MCF 10A (cell line): Measurements from ENCODE around the gene ETV4. TPM values are rescaled to one million over a fixed set of nuclear protein-coding genes. Genes with fewer than 3 reads are reported as not detected.
A peak's percentile ranks its signal among the peaks of the same experiment; 100 is the strongest.
"Not testable (repeated sequence)": the region's sequence is repeated elsewhere in the genome, so short reads cannot be mapped to it uniquely, and the experiment has no call there.

Experiments used
- BruUV-seq: library from RNA; stranded (reverse); fragments of 400-500 nt; replicated peaks from 2 replicates; lab custom pipeline; 2021; lab: Mats Ljungman, UMichigan
- CTCF ChIA-PET: fragments of 300-600 bp; sonication (Branson Sonifier 250); formaldehyde crosslinking; extraction: SDS; loops from one replicate; lab custom pipeline; 2021; ENCODE audit warnings: antibody characterized with exemption, inconsistent platforms; lab: Yijun Ruan, JAX
- POLR2A ChIA-PET: fragments of 300-600, 350-650 bp; sonication (Branson Sonifier 250); formaldehyde crosslinking; extraction: SDS; loops from one replicate; lab custom pipeline; 2020; ENCODE audit warnings: antibody characterized with exemption, inconsistent platforms; lab: Yijun Ruan, JAX
- DNase-seq: peaks from one replicate; pipeline ENCODE4 v3.0.0-alpha.2; 2018; ENCODE audit not compliant: unreplicated experiment
- H3K27ac Mint-ChIP-seq: one replicate; pipeline ENCODE4 v1.8.0; 2022; ENCODE audit warnings: mild to moderate bottlenecking, low read depth, mixed read lengths; ENCODE audit not compliant: unreplicated experiment
- H3K27me3 Mint-ChIP-seq: one replicate; pipeline ENCODE4 v1.8.0; 2022; ENCODE audit warnings: mixed read lengths; ENCODE audit not compliant: insufficient read depth, unreplicated experiment
- H3K36me3 Mint-ChIP-seq: one replicate; pipeline ENCODE4 v1.8.0; 2022; ENCODE audit warnings: mild to moderate bottlenecking, moderate library complexity, mixed read lengths; ENCODE audit not compliant: insufficient read depth, unreplicated experiment
- H3K4me1 Mint-ChIP-seq: one replicate; pipeline ENCODE4 v1.8.0; 2022; ENCODE audit warnings: mixed read lengths; ENCODE audit not compliant: insufficient read depth, unreplicated experiment
- H3K4me3 Mint-ChIP-seq: one replicate; pipeline ENCODE4 v1.8.0; 2022; ENCODE audit warnings: mild to moderate bottlenecking, moderate library complexity, mixed read lengths; ENCODE audit not compliant: unreplicated experiment
- H3K9me3 Mint-ChIP-seq: one replicate; pipeline ENCODE4 v1.8.0; 2022; ENCODE audit warnings: mixed read lengths; ENCODE audit not compliant: unreplicated experiment
- intact Hi-C: fragments of 100-400 bp; cut with micrococcal nuclease; formaldehyde crosslinking; loops from 2 replicates; pipeline ENCODE4 v1.14.1; 2022
- total RNA-seq: library from RNA; stranded (reverse); gene quantifications from 2 replicates; pipeline ENCODE4 v1.2.3, GENCODE V29; 2022
- TF ChIP-seq, protein P1 (sequence below): fragments of 200-600 bp; IDR thresholded peaks from one replicate; pipeline ENCODE4 v1.8.0; 2022; ENCODE audit warnings: antibody characterized with exemption, mild to moderate bottlenecking; ENCODE audit not compliant: unreplicated experiment

ETV4 gene
- total RNA-seq, 1 experiment from 2014 or later: 31.6 TPM

DNA sequence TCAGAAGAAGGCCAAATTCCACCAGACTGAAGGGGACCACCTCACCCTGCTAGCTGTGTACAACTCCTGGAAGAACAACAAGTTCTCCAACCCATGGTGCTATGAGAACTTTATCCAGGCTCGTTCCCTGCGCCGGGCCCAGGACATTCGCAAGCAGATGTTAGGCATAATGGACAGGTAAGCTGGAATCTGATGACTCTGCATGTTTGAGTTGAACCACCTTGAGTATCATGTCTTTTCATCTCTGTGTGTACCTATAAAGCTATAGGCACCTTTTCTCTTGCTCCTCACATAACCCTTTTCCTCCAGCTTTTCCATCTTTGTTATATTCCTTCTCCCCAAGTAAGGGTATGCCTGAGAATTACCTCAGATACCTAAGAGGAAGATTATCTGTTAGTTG lies 24.8 kb downstream of the ETV4 start:
- TF ChIP-seq, protein P1, sequence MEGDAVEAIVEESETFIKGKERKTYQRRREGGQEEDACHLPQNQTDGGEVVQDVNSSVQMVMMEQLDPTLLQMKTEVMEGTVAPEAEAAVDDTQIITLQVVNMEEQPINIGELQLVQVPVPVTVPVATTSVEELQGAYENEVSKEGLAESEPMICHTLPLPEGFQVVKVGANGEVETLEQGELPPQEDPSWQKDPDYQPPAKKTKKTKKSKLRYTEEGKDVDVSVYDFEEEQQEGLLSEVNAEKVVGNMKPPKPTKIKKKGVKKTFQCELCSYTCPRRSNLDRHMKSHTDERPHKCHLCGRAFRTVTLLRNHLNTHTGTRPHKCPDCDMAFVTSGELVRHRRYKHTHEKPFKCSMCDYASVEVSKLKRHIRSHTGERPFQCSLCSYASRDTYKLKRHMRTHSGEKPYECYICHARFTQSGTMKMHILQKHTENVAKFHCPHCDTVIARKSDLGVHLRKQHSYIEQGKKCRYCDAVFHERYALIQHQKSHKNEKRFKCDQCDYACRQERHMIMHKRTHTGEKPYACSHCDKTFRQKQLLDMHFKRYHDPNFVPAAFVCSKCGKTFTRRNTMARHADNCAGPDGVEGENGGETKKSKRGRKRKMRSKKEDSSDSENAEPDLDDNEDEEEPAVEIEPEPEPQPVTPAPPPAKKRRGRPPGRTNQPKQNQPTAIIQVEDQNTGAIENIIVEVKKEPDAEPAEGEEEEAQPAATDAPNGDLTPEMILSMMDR: no peak
- peaks cover 86% of the 10 kb centered on the region for H3K36me3 Mint-ChIP-seq
- BruUV-seq: no TSS peak
- H3K4me3 Mint-ChIP-seq: no peak overlapping the region
- ChIA-PET CTCF (interaction anchor here (0.7 to 1.7 kb wide), 8 partner anchors 12 to 152 kb away, joined by 3 to 8 read pairs (median 4); partner anchors contain the start of gene ETV4), POLR2A (interaction anchor here (0.6 to 1.5 kb wide), 2 partner anchors 10 to 25 kb away, joined by 3 to 4 read pairs; partner anchors contain the start of gene ETV4)
- no peaks in the 10 kb centered on the region for H3K9me3 Mint-ChIP-seq
- DNase-seq: no peak
- peaks cover 7% of the 10 kb centered on the region for H3K4me1 Mint-ChIP-seq
- intact Hi-C loops: no loop called here
- no peak overlapping the region for H3K27ac Mint-ChIP-seq
- no peaks in the 10 kb centered on the region for H3K27me3 Mint-ChIP-seq

DNA sequence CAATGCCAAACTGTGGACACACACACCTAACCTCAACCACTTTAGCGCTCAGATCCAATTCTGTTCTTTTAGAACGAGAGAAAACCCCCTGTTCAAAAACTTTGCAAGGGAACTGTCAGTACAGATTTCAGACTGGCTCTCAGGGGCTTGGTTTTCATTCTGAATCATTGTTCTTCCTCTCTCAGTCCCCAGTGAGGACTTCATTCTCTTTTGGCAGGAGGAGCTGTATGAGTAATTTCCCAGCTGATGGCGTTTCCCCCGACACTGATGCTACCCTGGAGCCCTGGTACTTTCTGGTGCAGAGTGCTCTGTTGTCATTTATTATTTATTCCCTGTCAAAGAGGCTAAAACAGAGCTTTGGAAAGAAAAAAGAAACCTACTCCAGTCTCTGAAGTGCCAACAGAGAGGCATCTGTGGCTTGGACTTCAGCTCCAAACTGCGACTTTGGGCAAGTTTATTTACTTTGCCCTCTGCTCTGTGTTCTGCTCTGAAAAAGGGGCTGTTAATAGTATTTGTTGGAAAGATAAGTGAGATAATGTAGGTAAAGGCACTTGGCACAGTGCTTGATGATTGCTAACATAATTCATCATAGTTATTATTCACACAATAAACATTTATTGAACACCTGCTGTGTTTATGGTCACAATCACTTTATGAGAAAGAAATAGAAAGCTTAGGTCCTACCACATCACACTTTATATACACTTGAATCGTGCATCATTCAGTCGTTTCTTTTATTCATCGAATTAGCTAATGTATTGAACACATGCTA lies 28.3 kb downstream of the ETV4 start:
- no peaks in the 10 kb centered on the region for H3K9me3 Mint-ChIP-seq
- peak; percentile 29 for DNase-seq
- peaks cover 80% of the 10 kb centered on the region for H3K36me3 Mint-ChIP-seq
- no peak overlapping the region for H3K4me3 Mint-ChIP-seq
- intact Hi-C loops: no loop called here
- no peaks in the 10 kb centered on the region for H3K27me3 Mint-ChIP-seq
- H3K27ac Mint-ChIP-seq: no peak overlapping the region
- no peaks in the 10 kb centered on the region for H3K4me1 Mint-ChIP-seq
- BruUV-seq: no TSS peak
- CTCF ChIA-PET: interaction anchor here (0.5 to 1.6 kb wide), 6 partner anchors 9 to 298 kb away, joined by 3 to 6 read pairs (median 4); no protein-coding TSS in a partner anchor
- TF ChIP-seq, protein P1: no peak
- POLR2A ChIA-PET: no interaction called here

DNA sequence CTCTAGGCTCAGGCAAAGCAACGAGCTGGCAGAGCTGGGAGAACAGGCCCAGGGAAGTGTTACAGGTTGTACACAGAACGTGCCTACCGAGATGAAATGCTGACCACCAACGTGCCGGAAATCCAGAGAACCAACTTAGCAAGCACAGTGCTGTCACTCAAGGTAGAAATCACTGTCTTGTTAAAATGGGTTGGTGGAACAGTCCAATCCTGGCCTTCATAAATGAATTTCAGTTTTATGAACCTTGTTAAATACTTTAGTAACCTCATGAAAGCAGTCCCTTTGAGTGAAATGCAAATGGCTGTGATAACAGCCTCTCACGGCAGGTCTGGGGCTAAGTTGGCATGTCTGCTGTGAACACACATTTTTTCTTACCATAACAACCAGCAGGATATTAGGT lies 29.0 kb downstream of the ETV4 start:
- POLR2A ChIA-PET: no interaction called here
- intact Hi-C loops: no loop called here
- Mint-ChIP-seq H3K27ac (no peak overlapping the region), H3K36me3 (peaks cover 80% of the 10 kb centered on the region), H3K4me3 (no peak overlapping the region), H3K4me1 (no peaks in the 10 kb centered on the region), H3K9me3 (no peaks in the 10 kb centered on the region), H3K27me3 (no peaks in the 10 kb centered on the region)
- TF ChIP-seq, protein P1: no peak
- DNase-seq: no peak
- no TSS peak for BruUV-seq
- CTCF ChIA-PET: interaction anchor here (1.0 to 1.6 kb wide), 2 partner anchors 9 to 60 kb away, joined by 3 to 6 read pairs; no protein-coding TSS in a partner anchor

DNA sequence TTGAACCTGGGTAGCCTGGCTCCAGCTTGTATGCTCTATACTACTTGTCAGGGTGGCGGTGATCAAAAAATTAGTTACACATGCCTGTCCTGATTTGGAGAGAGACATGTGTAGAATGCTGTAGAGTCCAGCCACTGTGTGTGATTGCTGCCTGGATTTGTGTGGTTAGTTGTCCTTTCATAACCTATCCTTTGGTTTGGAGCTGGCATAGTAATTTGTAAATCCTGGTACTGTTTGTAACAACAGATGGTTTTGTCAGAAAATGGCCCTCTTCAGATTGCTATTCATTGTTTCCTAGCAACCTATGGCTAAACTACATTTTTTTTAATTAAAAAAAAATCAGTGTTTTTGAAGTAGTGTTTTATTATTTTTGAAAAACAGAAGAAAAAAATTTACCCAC lies 30.5 kb downstream of the ETV4 start:
- Mint-ChIP-seq H3K27me3 (no peaks in the 10 kb centered on the region), H3K4me1 (no peaks in the 10 kb centered on the region), H3K36me3 (peaks cover 80% of the 10 kb centered on the region), H3K4me3 (no peak overlapping the region), H3K27ac (no peak overlapping the region), H3K9me3 (no peaks in the 10 kb centered on the region)
- POLR2A ChIA-PET: interaction anchor here (1.2 to 2.1 kb wide), 2 partner anchors 31 to 94 kb away, joined by 3 to 6 read pairs; partner anchors contain the start of gene DHX8
- intact Hi-C loops: no loop called here
- CTCF ChIA-PET: interaction anchor here (0.7 to 1.5 kb wide), 2 partner anchors 38 to 158 kb away, joined by 3 to 4 read pairs; no protein-coding TSS in a partner anchor
- no TSS peak for BruUV-seq
- no peak for DNase-seq
- TF ChIP-seq, protein P1: no peak

DNA sequence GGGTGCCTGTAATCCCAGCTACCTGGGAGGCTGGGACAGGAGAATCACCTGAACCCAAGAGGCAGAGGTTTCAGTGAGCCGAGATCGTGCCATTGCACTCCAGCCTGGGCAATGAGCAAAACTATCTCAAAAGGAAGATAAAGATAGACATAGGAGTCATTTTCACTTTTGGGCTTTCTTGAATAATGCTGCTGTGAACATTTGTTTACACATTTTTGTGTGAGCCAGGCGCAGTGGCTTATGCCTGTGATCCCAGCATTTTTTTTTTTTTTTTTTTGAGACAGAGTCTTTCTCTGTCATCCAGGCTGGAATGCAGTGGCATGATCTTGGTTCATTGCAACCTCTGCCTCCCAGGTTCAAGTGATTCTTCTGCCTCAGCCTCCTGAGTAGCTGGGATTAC lies 34.9 kb downstream of the ETV4 start:
- POLR2A ChIA-PET, DNase-seq, H3K9me3 Mint-ChIP-seq, H3K27me3 Mint-ChIP-seq, H3K4me3 Mint-ChIP-seq, BruUV-seq, H3K27ac Mint-ChIP-seq, intact Hi-C loops, H3K4me1 Mint-ChIP-seq: not testable (repeated sequence)
- CTCF ChIA-PET: interaction anchor here (1.0 kb wide), 1 partner anchor 9 kb away, joined by 3 read pairs; no protein-coding TSS in a partner anchor
- peaks cover 87% of the 10 kb centered on the region for H3K36me3 Mint-ChIP-seq

DNA sequence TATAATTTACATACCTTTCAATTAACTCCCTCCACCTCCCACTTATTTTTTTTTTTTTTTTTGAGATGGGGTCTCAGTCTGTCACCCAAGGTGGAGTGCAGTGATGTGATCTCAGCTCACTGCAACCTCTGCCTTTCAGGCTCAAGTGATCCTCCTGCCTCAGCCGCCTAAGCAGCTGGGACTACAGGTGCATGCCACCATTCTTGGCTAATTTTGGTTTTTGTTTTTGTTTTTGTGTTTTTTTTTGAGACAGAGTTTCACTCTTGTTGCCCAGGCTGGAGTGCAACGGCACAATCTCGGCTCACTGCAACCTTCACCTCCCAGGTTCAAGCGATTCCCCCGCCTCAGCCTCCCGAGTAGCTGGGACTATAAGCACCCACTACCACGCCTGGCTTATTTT lies 36.7 kb downstream of the ETV4 start:
- H3K9me3 Mint-ChIP-seq, POLR2A ChIA-PET, H3K27me3 Mint-ChIP-seq, DNase-seq, CTCF ChIA-PET, intact Hi-C loops, BruUV-seq, H3K4me3 Mint-ChIP-seq, H3K4me1 Mint-ChIP-seq, H3K27ac Mint-ChIP-seq: not testable (repeated sequence)
- H3K36me3 Mint-ChIP-seq: peaks cover 92% of the 10 kb centered on the region
